GM21825 (cell line): ENCODE measurements around the gene APP.

ENCODE experiments used
- ATAC-seq: cut with Tn5 transposase; IDR thresholded peaks from one replicate; pipeline ENCODE4 v1.9.1; 2021; ENCODE audit warnings: mild to moderate bottlenecking, moderate library complexity; ENCODE audit not compliant: unreplicated experiment

APP gene

GRCh38 chr21:26070822-26071425 lies 99.6 kb downstream of the APP start:
- peak; percentile 69 for ATAC-seq

- no peak for ATAC-seq
Measured at GRCh38 chr21:26070121-26070520, 100.4 kb downstream of the APP start.

- ATAC-seq: no peak
Measured at GRCh38 chr21:26068776-26069175, 101.8 kb downstream of the APP start.

- ATAC-seq: no peak
Measured at GRCh38 chr21:26067836-26068594, 102.6 kb downstream of the APP start.

GRCh38 chr21:26064506-26064905 lies 106.1 kb downstream of the APP start:
- no peak for ATAC-seq

GRCh38 chr21:26061437-26061836 lies 109.1 kb downstream of the APP start:
- ATAC-seq: no peak

GRCh38 chr21:26060335-26061115 lies 110.0 kb downstream of the APP start:
- ATAC-seq: no peak

- no peak for ATAC-seq
Measured at GRCh38 chr21:26057477-26058170, 112.9 kb downstream of the APP start.

GRCh38 chr21:26055841-26056264 lies 114.7 kb downstream of the APP start:
- no peak for ATAC-seq

- no peak for ATAC-seq
Measured at GRCh38 chr21:26055010-26055409, 115.6 kb downstream of the APP start.

GRCh38 chr21:26052057-26052456 lies 118.5 kb downstream of the APP start:
- ATAC-seq: no peak

GRCh38 chr21:26050857-26051256 lies 119.7 kb downstream of the APP start:
- ATAC-seq: no peak

GRCh38 chr21:26049803-26050202 lies 120.8 kb downstream of the APP start:
- no peak for ATAC-seq

- ATAC-seq: no peak
Measured at GRCh38 chr21:26047279-26047967, 123.1 kb downstream of the APP start.

- ATAC-seq: no peak
Measured at GRCh38 chr21:26043891-26044290, 126.7 kb downstream of the APP start.

GRCh38 chr21:26042181-26042876 lies 128.2 kb downstream of the APP start:
- ATAC-seq: no peak

- no peak for ATAC-seq
Measured at GRCh38 chr21:26041431-26042180, 129.0 kb downstream of the APP start.

- no peak for ATAC-seq
Measured at GRCh38 chr21:26036916-26037315, 133.7 kb downstream of the APP start.

- no peak for ATAC-seq
Measured at GRCh38 chr21:26032263-26032662, 138.3 kb downstream of the APP start.
